Psoas muscle (tissue), 8 donors: ENCODE data around the gene MDFIC. TPM values are rescaled to one million over a fixed set of nuclear protein-coding genes. Genes with fewer than 3 reads are reported as not detected.
A peak's percentile ranks its signal among the peaks of the same experiment; 100 is the strongest.

Experiments used
- ATAC-seq, 4 donors: fragments of 200-7000 bp; cut with Tn5 transposase; one replicate each; pipeline ENCODE4 v1.9.1; 2020; ENCODE audit warnings: moderate library complexity in 3 of 4, mild to moderate bottlenecking in 2 of 4
- DNase-seq, 2 donors: peaks; one replicate each; pipeline ENCODE4 v3.0.0-alpha.2; 2020
- H3K27ac ChIP-seq: fragments of 200-600 bp; one replicate; pipeline ENCODE4 v1.8.0; 2022
- H3K27me3 ChIP-seq, 3 donors: fragments of 200-600 bp in 1 of 3; one replicate each; pipeline versions ENCODE4 v1.6.1 to v1.8.0; 2013 to 2022; ENCODE audit warnings: low read length in 2 of 3, mild to moderate bottlenecking in 2 of 3, moderate library complexity in 1 of 3; ENCODE audit not compliant: insufficient read depth in 3 of 3
- H3K36me3 ChIP-seq, 2 donors: fragments of 200-600 bp in 1 of 2; one replicate each; pipeline versions ENCODE4 v1.6.1 to v1.8.0; 2013 to 2022; ENCODE audit warnings: low read depth in 1 of 2, mild to moderate bottlenecking in 1 of 2, moderate library complexity in 1 of 2; ENCODE audit not compliant: insufficient read depth in 1 of 2
- H3K4me1 ChIP-seq: fragments of 200-600 bp; one replicate; pipeline ENCODE4 v1.8.0; 2022
- H3K4me3 ChIP-seq: fragments of 200-600 bp; one replicate; pipeline ENCODE4 v1.8.0; 2022; ENCODE audit warnings: mild to moderate bottlenecking
- H3K9me3 ChIP-seq: fragments of 200-600 bp; one replicate; pipeline ENCODE4 v1.8.0; 2022
- WGBS, 3 donors: extraction: QIAGEN DNeasy Blood & Tissue Kit; methylation state at CpG; one replicate each; pipeline versions ENCODE4 v1.1.6 to v1.1.7; 2013; 5-methylcytosine and 5-hydroxymethylcytosine counted together
- intact Hi-C, 2 donors: fragments of 100-400 bp; cut with DNase I; formaldehyde crosslinking; loops; one replicate each; pipeline versions ENCODE4 v1.11.0 to v1.14.2; 2022
- polyA plus RNA-seq, 3 donors: library from polyadenylated mRNA; stranded (reverse); fragments of 200-250 nt; gene quantifications; one replicate each; pipeline ENCODE4 v1.2.3, GENCODE V29; 2013
- total RNA-seq, 4 donors: library from RNA; stranded (reverse); fragmentation: NEBNext Ultra II Directional in 2 of 4; extraction: Animal tissue kit (Norgen Biotek cat#: 25700) in 2 of 4; gene quantifications; one replicate each; pipeline versions ENCODE4 v1.2.1 to v1.2.4, GENCODE V29; 2021 to 2023
- TF ChIP-seq, protein P1 (sequence below): fragments of 200-600 bp; IDR thresholded peaks from one replicate; pipeline ENCODE4 v1.8.0; 2022; ENCODE audit warnings: antibody characterized with exemption
- donor health status: healthy with polysubstance abuse.
- donor health status: DM: no; HTN: no; CAD: no; lungs with moderate emphysema.
- donor health status: Bipolar disorder and iron deficiency.
- donor health status: healthy.
- donor health status: DM: yes; HTN: yes; CAD: no.
- donor health status: DM: no; HTN: no; CAD: no.
- donor health status: DM: no; HTN: no; CAD: no.
- donor health status: DM: yes; HTN: yes; CAD: no.

MDFIC gene
- total and polyA plus RNA-seq, 7 donors, result 2.7 to 14.6 (median 7.1) TPM

DNA sequence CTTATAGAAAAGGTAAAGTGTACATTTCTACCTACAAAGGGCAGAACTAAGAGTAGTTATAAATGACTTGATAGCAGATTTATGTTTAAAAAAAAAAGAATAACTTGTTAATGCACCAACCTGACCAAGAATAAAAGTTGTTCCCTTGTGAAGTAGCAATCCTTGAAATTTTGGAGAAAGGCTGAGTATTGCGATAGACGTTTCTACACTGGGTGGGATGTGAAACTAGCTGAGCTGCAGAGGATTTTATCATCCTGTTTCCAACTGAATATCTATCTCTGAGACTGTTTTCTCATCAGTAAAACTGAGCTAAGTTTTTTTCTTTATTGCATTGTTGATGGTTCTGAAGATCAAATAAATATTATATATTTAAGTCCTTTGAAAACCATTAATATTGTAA lies 14.6 kb downstream of the MDFIC start:
- no peaks in the 10 kb centered on the region for H3K27me3 ChIP-seq
- H3K4me3 ChIP-seq, result no peak overlapping the region
- TF ChIP-seq, protein P1, sequence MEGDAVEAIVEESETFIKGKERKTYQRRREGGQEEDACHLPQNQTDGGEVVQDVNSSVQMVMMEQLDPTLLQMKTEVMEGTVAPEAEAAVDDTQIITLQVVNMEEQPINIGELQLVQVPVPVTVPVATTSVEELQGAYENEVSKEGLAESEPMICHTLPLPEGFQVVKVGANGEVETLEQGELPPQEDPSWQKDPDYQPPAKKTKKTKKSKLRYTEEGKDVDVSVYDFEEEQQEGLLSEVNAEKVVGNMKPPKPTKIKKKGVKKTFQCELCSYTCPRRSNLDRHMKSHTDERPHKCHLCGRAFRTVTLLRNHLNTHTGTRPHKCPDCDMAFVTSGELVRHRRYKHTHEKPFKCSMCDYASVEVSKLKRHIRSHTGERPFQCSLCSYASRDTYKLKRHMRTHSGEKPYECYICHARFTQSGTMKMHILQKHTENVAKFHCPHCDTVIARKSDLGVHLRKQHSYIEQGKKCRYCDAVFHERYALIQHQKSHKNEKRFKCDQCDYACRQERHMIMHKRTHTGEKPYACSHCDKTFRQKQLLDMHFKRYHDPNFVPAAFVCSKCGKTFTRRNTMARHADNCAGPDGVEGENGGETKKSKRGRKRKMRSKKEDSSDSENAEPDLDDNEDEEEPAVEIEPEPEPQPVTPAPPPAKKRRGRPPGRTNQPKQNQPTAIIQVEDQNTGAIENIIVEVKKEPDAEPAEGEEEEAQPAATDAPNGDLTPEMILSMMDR, result no peak
- WGBS, 3 donors, result 72 to 80% (median 79%) methylated on average over 2 of the region's 2 CpGs
- H3K4me1 ChIP-seq, result peaks cover 3% of the 10 kb centered on the region
- no peaks in the 10 kb centered on the region for H3K9me3 ChIP-seq
- intact Hi-C loops, result no loop called here
- DNase-seq, result no peak
- H3K27ac ChIP-seq, result no peak overlapping the region
- H3K36me3 ChIP-seq, result no peaks in the 10 kb centered on the region
- ATAC-seq, result no peak

DNA sequence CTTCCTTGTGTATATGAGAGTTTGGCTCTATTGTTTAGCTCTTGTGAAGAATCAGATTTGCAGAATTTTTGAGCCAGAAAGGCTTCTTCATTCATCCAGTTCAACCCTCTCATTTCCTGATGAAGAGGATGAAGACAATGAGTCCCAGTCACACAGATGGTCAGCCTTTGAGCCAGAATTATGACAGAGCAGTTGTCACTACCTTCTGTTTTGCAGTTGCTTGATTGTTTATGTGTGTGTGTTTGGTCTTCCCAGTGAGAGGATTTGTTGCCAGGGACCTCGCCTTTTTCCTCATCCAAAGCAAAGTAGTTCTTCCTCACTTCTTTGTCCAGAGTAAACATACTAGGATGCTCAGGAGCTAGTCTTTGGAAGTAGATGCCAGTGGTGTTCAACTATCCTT lies 15.6 kb downstream of the MDFIC start:
- H3K4me3 ChIP-seq, result no peak overlapping the region
- H3K9me3 ChIP-seq, result no peaks in the 10 kb centered on the region
- peaks cover 3% of the 10 kb centered on the region for H3K4me1 ChIP-seq
- 52 to 67% (median 55%) methylated on average over 1 of the region's 1 CpG for WGBS, 3 donors
- ATAC-seq, result no peak
- no peaks in the 10 kb centered on the region for H3K36me3 ChIP-seq
- TF ChIP-seq, protein P1, result no peak
- intact Hi-C loops, result no loop called here
- H3K27ac ChIP-seq, result no peak overlapping the region
- DNase-seq, result no peak
- H3K27me3 ChIP-seq, result no peaks in the 10 kb centered on the region

DNA sequence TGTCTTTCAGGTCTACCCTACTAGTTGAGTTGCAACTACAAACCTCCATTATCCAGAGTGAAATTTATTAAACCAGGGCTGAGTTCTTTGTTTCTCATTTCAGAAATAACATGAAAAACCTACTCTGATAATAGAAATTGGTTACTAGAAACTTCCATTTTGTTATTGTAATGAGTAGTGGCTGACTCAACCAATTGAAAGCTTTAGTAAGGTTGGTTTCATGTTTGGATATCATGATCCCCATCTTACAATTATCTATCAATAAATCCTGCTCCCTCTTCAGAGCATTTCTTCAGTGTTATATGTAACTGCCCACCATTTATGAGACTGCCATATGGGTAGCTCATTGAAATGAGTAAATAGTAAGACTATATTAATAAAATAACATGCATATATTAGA lies 16.9 kb downstream of the MDFIC start:
- TF ChIP-seq, protein P1, result no peak
- no peak for ATAC-seq
- intact Hi-C loops, result no loop called here

DNA sequence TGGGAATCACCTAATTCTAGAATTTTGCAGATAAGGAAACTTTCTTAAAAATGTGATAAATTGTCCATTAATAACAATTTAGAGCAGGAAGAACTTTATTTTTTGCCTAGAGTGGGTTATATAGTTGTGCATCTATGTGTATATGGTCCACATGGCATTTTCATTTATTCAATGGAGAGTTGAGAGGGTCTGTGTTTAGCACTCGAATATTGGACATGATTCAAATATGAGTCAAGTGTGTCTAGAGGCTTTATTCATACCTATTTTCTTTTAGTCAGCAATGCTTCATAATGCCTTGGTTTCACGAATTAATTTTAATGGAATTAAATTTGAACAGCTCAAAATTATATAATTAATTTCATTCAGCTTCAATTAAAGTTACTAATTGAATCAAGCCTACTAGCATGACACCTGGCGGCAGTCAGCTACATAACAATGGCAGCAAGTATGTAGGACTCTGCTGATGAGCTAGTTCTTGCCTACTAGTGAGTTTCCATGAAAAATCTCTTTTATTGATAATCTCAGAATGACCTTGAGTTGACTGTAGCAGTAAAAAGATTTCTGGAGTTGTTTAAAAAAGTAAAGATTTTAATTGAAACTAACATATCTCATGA lies 17.7 kb downstream of the MDFIC start:
- H3K9me3 ChIP-seq, result no peaks in the 10 kb centered on the region
- peaks cover 9% of the 10 kb centered on the region for H3K4me1 ChIP-seq
- H3K4me3 ChIP-seq, result no peak overlapping the region
- TF ChIP-seq, protein P1, result peak; percentile 39
- ATAC-seq (no peak), DNase-seq (peak in 1 of 2 donors; percentile 38)
- no peaks in the 10 kb centered on the region for H3K36me3 ChIP-seq
- H3K27me3 ChIP-seq, result no peaks in the 10 kb centered on the region
- no peak overlapping the region for H3K27ac ChIP-seq
- intact Hi-C loops, result loop anchor here in 1 of 2 donors (5.0 kb wide), 1 partner anchor 38 kb away; no protein-coding TSS in a partner anchor
- WGBS, 3 donors, result 52 to 69% (median 57%) methylated on average over 3 of the region's 3 CpGs

More for the DNA sequence above, 16.9 kb downstream of the MDFIC start:
- no peak for DNase-seq
- Histone ChIP-seq H3K27me3 (no peaks in the 10 kb centered on the region), H3K9me3 (no peaks in the 10 kb centered on the region), H3K4me3 (no peak overlapping the region), H3K27ac (no peak overlapping the region), H3K4me1 (peaks cover 3% of the 10 kb centered on the region), H3K36me3 (no peaks in the 10 kb centered on the region)

DNA sequence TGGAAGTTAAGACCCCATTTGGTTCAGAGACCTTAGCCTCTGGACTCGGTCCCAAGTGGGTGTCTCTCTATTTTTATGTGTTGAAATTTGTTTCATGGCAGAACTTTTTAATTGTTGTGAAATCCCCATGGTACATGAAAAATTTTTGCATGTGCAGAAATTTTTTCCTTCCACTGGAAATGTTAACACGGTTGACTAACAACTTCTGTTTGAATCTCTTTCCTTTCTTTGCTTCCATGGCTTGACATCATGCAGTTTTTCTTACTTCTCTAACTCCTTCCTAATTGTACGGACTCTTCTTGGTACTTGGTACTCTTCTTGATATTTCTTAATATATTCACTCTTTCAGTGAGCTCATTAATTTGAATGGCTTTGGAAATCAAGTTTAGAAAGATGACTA lies 18.3 kb downstream of the MDFIC start:
- Histone ChIP-seq H3K27me3 (no peaks in the 10 kb centered on the region), H3K36me3 (no peaks in the 10 kb centered on the region), H3K27ac (no peak overlapping the region), H3K9me3 (no peaks in the 10 kb centered on the region), H3K4me1 (peaks cover 11% of the 10 kb centered on the region), H3K4me3 (no peak overlapping the region)
- intact Hi-C loops, result loop anchor here in 1 of 2 donors (5.0 kb wide), 1 partner anchor 37 kb away; no protein-coding TSS in a partner anchor
- TF ChIP-seq, protein P1, result no peak
- WGBS, 3 donors, result 56 to 81% (median 65%) methylated on average over 3 of the region's 3 CpGs
- no peak for ATAC-seq
- DNase-seq, result peak in 1 of 2 donors; percentile 36
